HCT116 (cell line): ENCODE data around the gene PRKCA. TPM values are rescaled to one million over a fixed set of nuclear protein-coding genes. Genes with fewer than 3 reads are reported as not detected.

ENCODE experiments used
- ATAC-seq: fragments of 200-7000 bp; cut with Tn5 transposase; 2 replicates; pipeline ENCODE4 v1.9.1; 2020; ENCODE audit warnings: mild to moderate bottlenecking, moderate library complexity
- BruUV-seq: library from RNA; stranded (reverse); fragments of 400-500 nt; replicated peaks from 2 replicates; lab custom pipeline; 2021; lab: Mats Ljungman, UMichigan
- CTCF ChIA-PET: fragments of 300-600 bp; sonication (Branson Sonifier 250); formaldehyde crosslinking; loops from one replicate; lab custom pipeline; 2021; ENCODE audit warnings: antibody characterized with exemption; lab: Charles Lee
- POLR2A ChIA-PET: fragments of 300-600, 350-600 bp; sonication (Branson Sonifier 250); formaldehyde crosslinking; loops from one replicate; lab custom pipeline; 2021; ENCODE audit warnings: antibody characterized with exemption; lab: Charles Lee
- RAD21 ChIA-PET, 2 experiments: fragments of 300-600 bp; sonication (Branson Sonifier 250); formaldehyde crosslinking; loops; one replicate each; lab custom pipeline; 2023; ENCODE audit warnings: low total read pairs in 2 of 2; ENCODE audit not compliant: uncharacterized antibody in 2 of 2, unreplicated experiment in 2 of 2, low non-redundant PET in 1 of 2; lab: Charles Lee
- DNase-seq: peaks from one replicate; pipeline ENCODE4 v3.0.0-alpha.2; 2010; ENCODE audit warnings: low read depth, low spot score
- H2AFZ ChIP-seq: fragments of 200-600 bp; shearing (Covaris generic), sonication (generic); 2 replicates; pipeline ENCODE4 v1.6.1; 2017; ENCODE audit warnings: low read depth, mixed run types, mixed read lengths, antibody characterized with exemption, low read length; ENCODE audit not compliant: poor library complexity, severe bottlenecking
- H3K27ac ChIP-seq: 2 replicates; pipeline ENCODE4 v1.5.1; 2012; ENCODE audit warnings: low read depth, low read length
- H3K27me3 ChIP-seq: fragments of 200-600 bp; sonication (generic); 2 replicates; pipeline ENCODE4 v1.6.1; 2016; ENCODE audit warnings: mixed run types, low read length, mixed read lengths; ENCODE audit not compliant: insufficient read depth
- H3K36me3 ChIP-seq, 2 experiments: fragments of 200-500 bp in 1 of 2; fragments of 200-600 bp in 1 of 2; sonication (Bioruptor generic) in 1 of 2; sonication (generic) in 1 of 2; 2 replicates each; pipeline versions ENCODE4 v1.5.1 to v1.6.1; 2014 to 2016; ENCODE audit warnings: low read length in 2 of 2, inconsistent platforms in 1 of 2, mixed read lengths in 1 of 2, mixed run types in 1 of 2; ENCODE audit not compliant: insufficient read depth in 2 of 2, control insufficient read depth in 1 of 2
- H3K4me1 ChIP-seq, 2 experiments: fragments of 200-600 bp in 1 of 2; sonication (generic) in 1 of 2; 2 replicates each; pipeline versions ENCODE4 v1.5.1 to v1.6.1; 2012 to 2017; ENCODE audit warnings: low read length in 2 of 2, inconsistent platforms in 1 of 2, mild to moderate bottlenecking in 1 of 2, mixed read lengths in 1 of 2, mixed run types in 1 of 2, moderate library complexity in 1 of 2; ENCODE audit not compliant: insufficient read depth in 2 of 2, control insufficient read depth in 1 of 2
- H3K4me2 ChIP-seq: fragments of 200-600 bp; sonication (generic); 2 replicates; pipeline ENCODE4 v1.6.1; 2017; ENCODE audit warnings: mixed run types, low read length, mixed read lengths
- H3K4me3 ChIP-seq, 2 experiments: fragments of 200-600 bp in 1 of 2; sonication (generic) in 1 of 2; replicated peaks in 1 of 2; 2 replicates each; pipeline ENCODE4 v1.5.1; 2011 to 2016; ENCODE audit warnings: low read length in 2 of 2, control low read depth in 1 of 2, low read depth in 1 of 2, mild to moderate bottlenecking in 1 of 2, mixed read lengths in 1 of 2, mixed run types in 1 of 2
- H3K79me2 ChIP-seq: fragments of 200-600 bp; sonication (generic); 2 replicates; pipeline ENCODE4 v1.6.1; 2017; ENCODE audit warnings: mild to moderate bottlenecking, mixed run types, low read length, moderate library complexity, mixed read lengths; ENCODE audit not compliant: insufficient read depth
- H3K9ac ChIP-seq: fragments of 200-600 bp; sonication (generic); 2 replicates; pipeline ENCODE4 v1.6.1; 2016; ENCODE audit warnings: low read length, mixed read lengths
- H3K9me2 ChIP-seq: fragments of 200-600 bp; sonication (generic), shearing (Covaris generic); 2 replicates; pipeline ENCODE4 v1.6.1; 2017; ENCODE audit warnings: mixed run types, mild to moderate bottlenecking, moderate library complexity; ENCODE audit not compliant: insufficient read depth
- H3K9me3 ChIP-seq, 2 experiments: fragments of 200-500 bp in 1 of 2; fragments of 200-600 bp in 1 of 2; sonication (Bioruptor generic) in 1 of 2; sonication (generic) in 1 of 2; 2 replicates each; pipeline ENCODE4 v1.6.1; 2014 to 2017; ENCODE audit warnings: low read length in 2 of 2, mixed read lengths in 2 of 2, inconsistent platforms in 1 of 2, low read depth in 1 of 2, mild to moderate bottlenecking in 1 of 2, mixed run types in 1 of 2, moderate library complexity in 1 of 2; ENCODE audit not compliant: control insufficient read depth in 1 of 2, insufficient read depth in 1 of 2
- H4K20me1 ChIP-seq: fragments of 200-600 bp; sonication (generic), shearing (Covaris generic); 2 replicates; pipeline ENCODE4 v1.6.1; 2017; ENCODE audit warnings: mixed run types, mild to moderate bottlenecking, moderate library complexity; ENCODE audit not compliant: insufficient read depth
- ATF3 ChIP-seq: IDR thresholded peaks from 2 replicates; pipeline ENCODE4 v1.6.1; 2012
- CBX3 ChIP-seq: IDR thresholded peaks from 2 replicates; pipeline ENCODE4 v1.6.1; 2012; ENCODE audit warnings: low read depth
- CEBPB ChIP-seq: IDR thresholded peaks from 2 replicates; pipeline ENCODE4 v1.6.1; 2012; ENCODE audit warnings: low read depth
- CTCF ChIP-seq, 3 experiments: fragments of 200-600 bp in 1 of 3; sonication (generic) in 1 of 3; IDR thresholded peaks in 2 of 3; conservative IDR thresholded peaks in 1 of 3; 2 replicates each; pipeline ENCODE4 v1.5.1; 2012 to 2017; ENCODE audit warnings: low read depth in 2 of 3, low read length in 2 of 3, antibody characterized with exemption in 1 of 3, borderline replicate concordance in 1 of 3, control low read depth in 1 of 3, mild to moderate bottlenecking in 1 of 3, mixed read lengths in 1 of 3, mixed run types in 1 of 3, moderate library complexity in 1 of 3; ENCODE audit not compliant: insufficient read depth in 1 of 3
- EGR1 ChIP-seq: IDR thresholded peaks from 2 replicates; pipeline ENCODE4 v1.6.1; 2012; ENCODE audit warnings: low read depth
- EZH2 ChIP-seq: fragments of 200-600 bp; sonication (generic); IDR thresholded peaks from 2 replicates; pipeline ENCODE4 v1.6.1; 2017; ENCODE audit warnings: antibody characterized with exemption, mixed run types
- FOSL1 ChIP-seq: IDR thresholded peaks from 2 replicates; pipeline ENCODE4 v1.6.1; 2012; ENCODE audit warnings: low read depth
- MAX ChIP-seq: IDR thresholded peaks from 2 replicates; pipeline ENCODE4 v1.6.1; 2012
- POLR2A ChIP-seq: IDR thresholded peaks from 2 replicates; pipeline ENCODE4 v1.7.0; 2011; ENCODE audit warnings: borderline replicate concordance; ENCODE audit not compliant: insufficient read depth, insufficient read length; ENCODE audit errors: extremely low read depth
- REST ChIP-seq: IDR thresholded peaks from 2 replicates; pipeline ENCODE4 v1.6.1; 2012; ENCODE audit warnings: low read depth
- SIN3A ChIP-seq: IDR thresholded peaks from 2 replicates; pipeline ENCODE4 v1.6.1; 2012; ENCODE audit warnings: low read depth
- SP1 ChIP-seq: IDR thresholded peaks from 2 replicates; pipeline ENCODE4 v1.6.1; 2012; ENCODE audit warnings: low read depth
- TCF7L2 ChIP-seq: IDR thresholded peaks from 2 replicates; pipeline ENCODE4 v1.7.0; 2011; ENCODE audit warnings: borderline replicate concordance, inconsistent platforms; ENCODE audit not compliant: insufficient read depth, insufficient read length; ENCODE audit errors: extremely low read depth
- YY1 ChIP-seq: IDR thresholded peaks from 2 replicates; pipeline ENCODE4 v1.6.1; 2011; ENCODE audit warnings: low read length, low read depth, moderate library complexity, mild to moderate bottlenecking; ENCODE audit not compliant: insufficient replicate concordance; ENCODE audit errors: extremely low read depth
- ZNF274 ChIP-seq: fragments of 200-500 bp; sonication (Bioruptor generic); IDR thresholded peaks from 2 replicates; pipeline ENCODE4 v1.6.1; 2014; ENCODE audit warnings: mild to moderate bottlenecking, low read depth, low read length, inconsistent platforms
- intact Hi-C: fragments of 100-400 bp; cut with micrococcal nuclease; formaldehyde crosslinking; loops from 2 replicates; pipeline ENCODE4 v1.10.0; 2022
- total RNA-seq: library from RNA; stranded (reverse); gene quantifications from one replicate; pipeline ENCODE4 v1.2.1, GENCODE V29; 2021; ENCODE audit not compliant: unreplicated experiment

The PRKCA gene
- total RNA-seq, 1 experiment from 2014 or later, result 18.8 TPM

- ATAC-seq (peak; percentile 69), DNase-seq (no peak)
- Histone ChIP-seq H3K9me2 (no peaks in the 10 kb centered on the region), H3K4me1 (peaks cover 19 to 23% of the 10 kb centered on the region in 2 experiments), H3K9me3 (no peaks in the 10 kb centered on the region), H2AFZ (no peak overlapping the region), H3K36me3 (no peaks in the 10 kb centered on the region), H3K4me3 (no peak overlapping the region), H3K79me2 (no peaks in the 10 kb centered on the region), H4K20me1 (no peaks in the 10 kb centered on the region), H3K9ac (no peak overlapping the region), H3K4me2 (peak overlapping the region; percentile 59), H3K27ac (peak overlapping the region; percentile 43), H3K27me3 (no peaks in the 10 kb centered on the region)
- ChIA-PET CTCF (interaction anchor here (1.0 kb wide), 1 partner anchor 18 kb away, joined by 3 read pairs; no protein-coding TSS in a partner anchor), RAD21 (no interaction called here), POLR2A (no interaction called here)
- no TSS peak for BruUV-seq
- TF ChIP-seq YY1 (no peak), SP1 (peak; percentile 32), TCF7L2 (no peak), EGR1 (no peak), MAX (no peak), ZNF274 (no peak), SIN3A (no peak)
- intact Hi-C loops, result no loop called here
Observed at GRCh38 chr17:66691644-66692420, 389.4 kb downstream of the PRKCA start.

- Histone ChIP-seq H3K9ac (no peak overlapping the region), H3K4me2 (no peak overlapping the region)
- TF ChIP-seq CTCF (IDR thresholded peaks at IDR 0.05 in 2 of 3, conservative IDR thresholded peaks at IDR 0.05 in 1 of 3; ENCODE audit: borderline replicate concordance in 1 of 3, insufficient read depth in 1 of 3, low read depth in 2 of 3, low read length in 2 of 3), result no peak
- no peak for TF ChIP-seq ZNF274
- TF ChIP-seq FOSL1, result no peak
- no peak for TF ChIP-seq ATF3
- TF ChIP-seq REST, result no peak
- no peak for TF ChIP-seq CBX3
- no peak for TF ChIP-seq CEBPB
- no peak for TF ChIP-seq EZH2
- no peak for TF ChIP-seq POLR2A
- TF ChIP-seq EGR1, result no peak
Observed at GRCh38 chr17:66692421-66692690, 389.9 kb downstream of the PRKCA start.

More at GRCh38 chr17:66692421-66692690, 389.9 kb downstream of the PRKCA start:
- no TSS peak for BruUV-seq
- ATAC-seq (no peak), DNase-seq (no peak)
- RAD21 ChIA-PET, result no interaction called here
- Histone ChIP-seq H4K20me1 (no peaks in the 10 kb centered on the region), H3K9me3 (no peaks in the 10 kb centered on the region), H3K79me2 (no peaks in the 10 kb centered on the region), H3K36me3 (no peaks in the 10 kb centered on the region), H3K9me2 (no peaks in the 10 kb centered on the region), H2AFZ (no peak overlapping the region), H3K4me1 (peaks cover 18% of the 10 kb centered on the region in 2 experiments), H3K27ac (no peak overlapping the region), H3K4me3 (no peak overlapping the region), H3K27me3 (no peaks in the 10 kb centered on the region)
- POLR2A ChIA-PET, result no interaction called here
- intact Hi-C loops, result no loop called here
- CTCF ChIA-PET, result interaction anchor here (1.0 kb wide), 1 partner anchor 18 kb away, joined by 3 read pairs; no protein-coding TSS in a partner anchor
